HG03469 (cell line): Measurements from ENCODE around the gene RSRP1.

Source experiments
- ATAC-seq: cut with Tn5 transposase; IDR thresholded peaks from one replicate; pipeline ENCODE4 v1.9.1; 2021; ENCODE audit warnings: mild to moderate bottlenecking, moderate library complexity, moderate number of reproducible peaks; ENCODE audit not compliant: unreplicated experiment

The RSRP1 gene

DNA sequence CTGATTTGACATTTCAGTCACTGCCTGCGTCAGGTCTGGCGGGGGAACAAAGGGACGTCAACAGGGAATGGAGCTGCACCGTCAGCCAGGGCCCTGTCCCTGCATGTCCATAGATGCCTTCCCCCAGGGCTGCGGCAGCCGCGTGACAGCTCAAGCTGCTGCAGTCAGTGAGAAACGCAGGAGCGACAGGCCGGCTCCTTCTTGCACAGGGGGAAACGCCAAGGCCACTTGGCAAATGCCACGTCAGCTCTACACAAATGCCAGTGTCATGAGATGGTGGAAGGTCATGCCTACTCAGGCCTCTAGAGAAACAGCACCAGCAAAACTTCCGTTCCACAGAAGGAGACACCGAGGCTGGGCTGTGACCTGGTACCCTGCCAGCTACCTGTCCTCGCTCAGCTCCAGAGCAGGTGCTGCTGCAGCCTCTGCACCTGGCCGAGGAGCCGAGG is 52.7 kb downstream of the RSRP1 start:
- ATAC-seq = no peak

DNA sequence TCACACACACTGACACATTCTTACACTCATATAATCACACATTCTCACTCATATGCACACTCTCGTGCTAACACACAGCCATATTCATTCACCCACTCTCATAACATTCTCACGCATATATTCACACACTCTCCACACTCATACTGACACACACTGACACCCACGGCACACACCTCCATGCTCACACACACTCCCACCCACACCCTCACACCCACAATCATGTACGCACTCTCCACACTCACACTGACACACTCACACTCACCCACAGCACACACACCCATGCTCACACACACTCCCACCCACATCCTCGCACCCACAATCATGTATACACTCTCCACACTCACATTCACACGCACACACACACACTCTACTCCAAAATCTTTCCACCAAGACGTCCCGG is 53.2 kb downstream of the RSRP1 start:
- no peak for ATAC-seq

GRCh38 chr1:25193229-25193628 is 54.0 kb downstream of the RSRP1 start:
- ATAC-seq = no peak
